T-cell (primary cell): ENCODE measurements around the gene SPINT2. TPM values are rescaled to one million over a fixed set of nuclear protein-coding genes. Genes with fewer than 3 reads are reported as not detected.

Experiments
- ATAC-seq, 4 experiments: fragments of 200-7000 bp in 3 of 4; fragments of 150-1000 bp in 1 of 4; cut with Tn5 transposase; replicated peaks in 1 of 4; 1 replicate in 3 of 4; 2 replicates in 1 of 4; pipeline ENCODE4 v1.10.0; 2021; ENCODE audit warnings: moderate library complexity in 3 of 4, mild to moderate bottlenecking in 2 of 4, moderate number of reproducible peaks in 1 of 4
- CTCF ChIA-PET, 2 donors: fragments of 300-600 bp; sonication (Branson Sonifier 250); formaldehyde crosslinking; loops; one replicate each; lab custom pipeline; 2022; ENCODE audit warnings: antibody characterized with exemption in 2 of 2; lab: Charles Lee
- POLR2A ChIA-PET, 2 donors: fragments of 300-600 bp; sonication (Branson Sonifier 250); formaldehyde crosslinking; loops; one replicate each; lab custom pipeline; 2022; ENCODE audit warnings: antibody characterized with exemption in 2 of 2; lab: Charles Lee
- DNase-seq, 35 experiments: peaks; one replicate each; pipeline versions ENCODE4 v3.0.0 to v3.0.0-alpha.2; 2013 to 2023
- H3K27ac ChIP-seq: one replicate; pipeline ENCODE4 v1.5.1; 2013; ENCODE audit warnings: low read length
- H3K27me3 ChIP-seq, 2 experiments: replicated peaks in 1 of 2; 1 replicate in 1 of 2; 2 replicates in 1 of 2; pipeline versions ENCODE4 v1.6.1 to v1.7.0; 2013; ENCODE audit warnings: low read length in 1 of 2, mixed read lengths in 1 of 2; ENCODE audit not compliant: control insufficient read depth in 2 of 2, insufficient read depth in 2 of 2; ENCODE audit errors: extremely low read depth in 1 of 2
- H3K36me3 ChIP-seq, 2 donors: 1 replicate in 1 of 2; 2 replicates in 1 of 2; pipeline versions ENCODE4 v1.6.1 to v1.7.0; 2013; ENCODE audit warnings: low read length in 1 of 2; ENCODE audit not compliant: control insufficient read depth in 2 of 2, insufficient read depth in 1 of 2; ENCODE audit errors: extremely low read depth in 1 of 2
- H3K4me1 ChIP-seq, 2 experiments: 1 replicate in 1 of 2; 2 replicates in 1 of 2; pipeline versions ENCODE4 v1.6.1 to v1.7.0; 2013; ENCODE audit warnings: low read length in 2 of 2, mixed read lengths in 1 of 2; ENCODE audit not compliant: insufficient read depth in 2 of 2, control insufficient read depth in 1 of 2; ENCODE audit errors: extremely low read depth in 1 of 2
- H3K4me3 ChIP-seq, 2 donors: 1 replicate in 1 of 2; 2 replicates in 1 of 2; pipeline versions ENCODE4 v1.5.1 to v1.7.0; 2013; ENCODE audit warnings: mild to moderate bottlenecking in 2 of 2, low read length in 1 of 2, moderate library complexity in 1 of 2; ENCODE audit not compliant: control insufficient read depth in 1 of 2; ENCODE audit errors: extremely low read depth in 1 of 2
- H3K9me3 ChIP-seq: 2 replicates; pipeline ENCODE4 v1.7.0; 2013
- H3K27ac Mint-ChIP-seq, 2 donors: one replicate each; pipeline ENCODE4 v1.8.0; 2020 to 2021; ENCODE audit warnings: mild to moderate bottlenecking in 2 of 2, mixed read lengths in 2 of 2
- H3K27me3 Mint-ChIP-seq, 2 donors: one replicate each; pipeline ENCODE4 v1.8.0; 2021 to 2022; ENCODE audit warnings: mixed read lengths in 2 of 2
- H3K36me3 Mint-ChIP-seq: one replicate; pipeline ENCODE4 v1.8.0; 2021; ENCODE audit warnings: mixed read lengths
- H3K4me1 Mint-ChIP-seq, 3 donors: one replicate each; pipeline ENCODE4 v1.8.0; 2020 to 2022; ENCODE audit warnings: mixed read lengths in 3 of 3, mild to moderate bottlenecking in 1 of 3
- H3K4me3 Mint-ChIP-seq, 3 donors: one replicate each; pipeline ENCODE4 v1.8.0; 2020 to 2022; ENCODE audit warnings: mild to moderate bottlenecking in 3 of 3, mixed read lengths in 3 of 3, moderate library complexity in 3 of 3
- H3K9me3 Mint-ChIP-seq, 3 donors: one replicate each; pipeline ENCODE4 v1.8.0; 2020 to 2022; ENCODE audit warnings: mixed read lengths in 3 of 3
- WGBS: methylation state at CpG from one replicate; pipeline ENCODE4 v1.1.5; 2013; ENCODE audit warnings: missing lambda C conversion rate; ENCODE audit not compliant: insufficient coverage; 5-methylcytosine and 5-hydroxymethylcytosine counted together
- total RNA-seq, 35 experiments: library from RNA in 6 of 35; stranded (reverse) in 6 of 35; fragments of 120-200 nt in 1 of 35; gene quantifications; one replicate each; pipeline versions ENCODE4 v1.2.1 to v1.2.4 and lab custom pipeline; 2013 to 2026

The SPINT2 gene
- total RNA-seq, 5 donors from 2014 or later (not counting 1 experiment from before 2014, with no cell fraction given) = 30.3 to 48.5 (median 37.9) TPM

GRCh38 chr19:38268539-38268938, 4.2 kb downstream of the SPINT2 start:
- peaks cover 0 to 2% of the 10 kb centered on the region in 2 donors for H3K27me3 Mint-ChIP-seq
- no peaks in the 10 kb centered on the region for H3K9me3 Mint-ChIP-seq
- H3K36me3 ChIP-seq = no peaks in the 10 kb centered on the region
- H3K4me3 ChIP-seq = no peak overlapping the region
- no peak for DNase-seq
- peak overlapping the region in 1 of 2 donors; percentile 59 for H3K27ac Mint-ChIP-seq
- H3K4me1 Mint-ChIP-seq = peaks cover 30 to 38% (median 35%) of the 10 kb centered on the region in 3 donors
- no CpG with 5 or more reads among the region's 8 CpGs for WGBS
- ATAC-seq = no peak
- CTCF ChIA-PET = interaction anchor here in 1 of 2 donors (0.6 kb wide), 1 partner anchor 28 kb away, joined by 3 read pairs; no protein-coding TSS in a partner anchor
- H3K27ac ChIP-seq = no peak overlapping the region
- H3K36me3 Mint-ChIP-seq = peaks cover 6% of the 10 kb centered on the region
- POLR2A ChIA-PET = no interaction called here
- no peak overlapping the region for H3K4me3 Mint-ChIP-seq
- H3K9me3 ChIP-seq = no peaks in the 10 kb centered on the region
- H3K4me1 ChIP-seq = peaks cover 3 to 21% of the 10 kb centered on the region in 2 experiments
- H3K27me3 ChIP-seq = peaks cover 0 to 9% of the 10 kb centered on the region in 2 experiments

- no peaks in the 10 kb centered on the region for H3K9me3 Mint-ChIP-seq
- Histone ChIP-seq H3K27me3 (no peaks in the 10 kb centered on the region), H3K4me1 (peaks cover 0 to 2% of the 10 kb centered on the region in 2 experiments), H3K36me3 (no peaks in the 10 kb centered on the region), H3K9me3 (no peaks in the 10 kb centered on the region), H3K27ac (no peak overlapping the region), H3K4me3 (no peak overlapping the region)
- WGBS = 93% methylated on average over 4 of the region's 5 CpGs
- H3K36me3 Mint-ChIP-seq = peaks cover 6% of the 10 kb centered on the region
- no peaks in the 10 kb centered on the region for H3K27me3 Mint-ChIP-seq
- no peak for ATAC-seq
- DNase-seq = no peak
- ChIA-PET CTCF (interaction anchor here (0.5 to 0.6 kb wide), 2 partner anchors 36 to 64 kb away, joined by 5 read pairs; no protein-coding TSS in a partner anchor), POLR2A (no interaction called here)
- H3K4me1 Mint-ChIP-seq = peaks cover 16 to 22% (median 21%) of the 10 kb centered on the region in 3 donors
- H3K4me3 Mint-ChIP-seq = no peak overlapping the region
- no peak overlapping the region for H3K27ac Mint-ChIP-seq
Measured at GRCh38 chr19:38270587-38271167, 6.3 kb downstream of the SPINT2 start.

GRCh38 chr19:38273499-38273898, 9.1 kb downstream of the SPINT2 start:
- Mint-ChIP-seq H3K9me3 (no peaks in the 10 kb centered on the region), H3K4me3 (no peak overlapping the region), H3K27ac (no peak overlapping the region), H3K36me3 (peaks cover 6% of the 10 kb centered on the region), H3K27me3 (no peaks in the 10 kb centered on the region), H3K4me1 (peaks cover 0 to under 1% (median 0%) of the 10 kb centered on the region in 3 donors)
- Histone ChIP-seq H3K36me3 (no peaks in the 10 kb centered on the region), H3K27me3 (no peaks in the 10 kb centered on the region), H3K9me3 (no peaks in the 10 kb centered on the region), H3K4me3 (no peak overlapping the region), H3K27ac (no peak overlapping the region), H3K4me1 (no peaks in the 10 kb centered on the region)
- DNase-seq (no peak), ATAC-seq (no peak)
- WGBS = no CpG with 5 or more reads among the region's 2 CpGs
- CTCF ChIA-PET = no interaction called here
- POLR2A ChIA-PET = no interaction called here

GRCh38 chr19:38274739-38275138, 10.4 kb downstream of the SPINT2 start:
- H3K27me3 ChIP-seq = no peaks in the 10 kb centered on the region
- Mint-ChIP-seq H3K27me3 (no peaks in the 10 kb centered on the region), H3K36me3 (peaks cover 6% of the 10 kb centered on the region), H3K9me3 (no peaks in the 10 kb centered on the region), H3K4me3 (no peak overlapping the region), H3K27ac (no peak overlapping the region), H3K4me1 (no peaks in the 10 kb centered on the region)
- DNase-seq (no peak), ATAC-seq (no peak)
- no peaks in the 10 kb centered on the region for H3K9me3 ChIP-seq
- 80% methylated on average over 5 of the region's 9 CpGs for WGBS
- POLR2A ChIA-PET = no interaction called here
- H3K36me3 ChIP-seq = no peaks in the 10 kb centered on the region
- no peaks in the 10 kb centered on the region for H3K4me1 ChIP-seq
- CTCF ChIA-PET = no interaction called here
- H3K4me3 ChIP-seq = no peak overlapping the region
- no peak overlapping the region for H3K27ac ChIP-seq

GRCh38 chr19:38276942-38277517, 12.7 kb downstream of the SPINT2 start:
- no peak for ATAC-seq
- ChIA-PET CTCF (no interaction called here), POLR2A (no interaction called here)
- Mint-ChIP-seq H3K4me1 (peaks cover 5 to 7% (median 5%) of the 10 kb centered on the region in 3 donors), H3K9me3 (no peaks in the 10 kb centered on the region), H3K36me3 (no peaks in the 10 kb centered on the region), H3K27ac (no peak overlapping the region), H3K4me3 (no peak overlapping the region), H3K27me3 (no peaks in the 10 kb centered on the region)
- WGBS = 92% methylated on average over 2 of the region's 7 CpGs
- Histone ChIP-seq H3K4me3 (no peak overlapping the region), H3K9me3 (no peaks in the 10 kb centered on the region), H3K36me3 (no peaks in the 10 kb centered on the region), H3K27me3 (no peaks in the 10 kb centered on the region), H3K4me1 (peaks cover 0 to 2% of the 10 kb centered on the region in 2 experiments), H3K27ac (no peak overlapping the region)
- DNase-seq = no peak

GRCh38 chr19:38277549-38277948, 13.2 kb downstream of the SPINT2 start:
- Mint-ChIP-seq H3K27me3 (no peaks in the 10 kb centered on the region), H3K36me3 (no peaks in the 10 kb centered on the region), H3K9me3 (no peaks in the 10 kb centered on the region), H3K27ac (no peak overlapping the region), H3K4me1 (peaks cover 10 to 12% (median 10%) of the 10 kb centered on the region in 3 donors), H3K4me3 (no peak overlapping the region)
- CTCF ChIA-PET = no interaction called here
- Histone ChIP-seq H3K9me3 (no peaks in the 10 kb centered on the region), H3K27ac (no peak overlapping the region), H3K36me3 (no peaks in the 10 kb centered on the region), H3K4me3 (no peak overlapping the region), H3K4me1 (peaks cover 2 to 5% of the 10 kb centered on the region in 2 experiments), H3K27me3 (no peaks in the 10 kb centered on the region)
- ATAC-seq (no peak), DNase-seq (no peak)
- WGBS = 100% methylated on average over 2 of the region's 5 CpGs
- POLR2A ChIA-PET = no interaction called here
